MCF 10A (cell line): ENCODE results near the gene KIF17. TPM values are rescaled to one million over a fixed set of nuclear protein-coding genes. Genes with fewer than 3 reads are reported as not detected.
A peak's percentile ranks its signal among the peaks of the same experiment; 100 is the strongest.

ENCODE experiments used
- BruUV-seq: library from RNA; stranded (reverse); fragments of 400-500 nt; replicated peaks from 2 replicates; lab custom pipeline; 2021; lab: Mats Ljungman, UMichigan
- CTCF ChIA-PET: fragments of 300-600 bp; sonication (Branson Sonifier 250); formaldehyde crosslinking; extraction: SDS; loops from one replicate; lab custom pipeline; 2021; ENCODE audit warnings: antibody characterized with exemption, inconsistent platforms; lab: Yijun Ruan, JAX
- POLR2A ChIA-PET: fragments of 300-600, 350-650 bp; sonication (Branson Sonifier 250); formaldehyde crosslinking; extraction: SDS; loops from one replicate; lab custom pipeline; 2020; ENCODE audit warnings: antibody characterized with exemption, inconsistent platforms; lab: Yijun Ruan, JAX
- DNase-seq: peaks from one replicate; pipeline ENCODE4 v3.0.0-alpha.2; 2018; ENCODE audit not compliant: unreplicated experiment
- H3K27ac Mint-ChIP-seq: one replicate; pipeline ENCODE4 v1.8.0; 2022; ENCODE audit warnings: mild to moderate bottlenecking, low read depth, mixed read lengths; ENCODE audit not compliant: unreplicated experiment
- H3K27me3 Mint-ChIP-seq: one replicate; pipeline ENCODE4 v1.8.0; 2022; ENCODE audit warnings: mixed read lengths; ENCODE audit not compliant: insufficient read depth, unreplicated experiment
- H3K36me3 Mint-ChIP-seq: one replicate; pipeline ENCODE4 v1.8.0; 2022; ENCODE audit warnings: mild to moderate bottlenecking, moderate library complexity, mixed read lengths; ENCODE audit not compliant: insufficient read depth, unreplicated experiment
- H3K4me1 Mint-ChIP-seq: one replicate; pipeline ENCODE4 v1.8.0; 2022; ENCODE audit warnings: mixed read lengths; ENCODE audit not compliant: insufficient read depth, unreplicated experiment
- H3K4me3 Mint-ChIP-seq: one replicate; pipeline ENCODE4 v1.8.0; 2022; ENCODE audit warnings: mild to moderate bottlenecking, moderate library complexity, mixed read lengths; ENCODE audit not compliant: unreplicated experiment
- H3K9me3 Mint-ChIP-seq: one replicate; pipeline ENCODE4 v1.8.0; 2022; ENCODE audit warnings: mixed read lengths; ENCODE audit not compliant: unreplicated experiment
- CTCF ChIP-seq: fragments of 200-600 bp; IDR thresholded peaks from one replicate; pipeline ENCODE4 v1.8.0; 2022; ENCODE audit warnings: antibody characterized with exemption, mild to moderate bottlenecking; ENCODE audit not compliant: unreplicated experiment
- intact Hi-C: fragments of 100-400 bp; cut with micrococcal nuclease; formaldehyde crosslinking; loops from 2 replicates; pipeline ENCODE4 v1.14.1; 2022
- total RNA-seq: library from RNA; stranded (reverse); gene quantifications from 2 replicates; pipeline ENCODE4 v1.2.3, GENCODE V29; 2022

KIF17 gene
- total RNA-seq, 1 experiment from 2014 or later: 0.19 TPM

DNA sequence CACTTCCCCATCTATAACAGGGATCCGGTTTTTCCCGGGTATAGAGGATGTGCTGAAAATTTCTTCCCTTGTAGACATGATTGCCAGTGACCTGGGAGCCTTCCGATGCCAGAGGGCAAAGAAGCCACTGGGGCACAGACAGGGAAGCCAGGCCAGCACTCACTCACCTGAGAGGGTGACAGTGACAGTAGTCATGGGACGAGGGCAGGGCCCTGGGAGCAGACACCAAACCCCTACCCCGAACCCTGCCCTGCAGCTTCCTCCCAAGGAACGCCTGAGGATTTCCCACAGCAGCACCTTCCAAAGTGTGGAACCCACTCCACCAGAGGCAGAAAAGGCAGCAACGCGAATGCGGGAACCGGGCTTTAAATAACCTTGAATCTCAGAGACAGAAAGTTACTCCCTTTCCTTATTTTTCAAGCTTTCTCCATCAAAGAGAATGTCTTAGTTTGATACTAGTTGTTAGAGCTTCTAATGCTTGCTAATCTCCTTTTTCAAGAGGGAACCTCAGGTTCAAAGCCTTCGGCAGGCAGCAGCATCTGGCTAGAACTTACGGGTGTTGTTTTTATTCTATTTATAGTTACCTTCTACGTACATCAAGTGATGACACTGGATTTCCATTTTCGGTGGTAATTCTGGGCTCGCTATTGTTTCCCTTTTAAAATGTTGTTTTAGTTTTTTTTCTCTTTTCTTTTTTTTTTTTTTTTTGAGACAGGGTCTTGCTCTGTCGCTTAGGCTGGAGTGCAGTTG lies 59.5 kb downstream of the KIF17 start:
- ChIA-PET CTCF (no interaction called here), POLR2A (interaction anchor here (0.6 kb wide), 1 partner anchor 1154 kb away, joined by 3 read pairs; no protein-coding TSS in a partner anchor)
- Mint-ChIP-seq H3K27ac (no peak overlapping the region), H3K27me3 (no peaks in the 10 kb centered on the region), H3K4me3 (no peak overlapping the region), H3K4me1 (peaks cover 26% of the 10 kb centered on the region), H3K9me3 (no peaks in the 10 kb centered on the region), H3K36me3 (peaks cover 59% of the 10 kb centered on the region)
- intact Hi-C loops: no loop called here
- no peak for TF ChIP-seq CTCF
- BruUV-seq: no TSS peak
- no peak for DNase-seq

GRCh38 chr1:20657024-20657423 lies 60.8 kb downstream of the KIF17 start:
- H3K9me3 Mint-ChIP-seq: no peaks in the 10 kb centered on the region
- H3K27me3 Mint-ChIP-seq: no peaks in the 10 kb centered on the region
- H3K4me1 Mint-ChIP-seq: peaks cover 17% of the 10 kb centered on the region
- no TSS peak for BruUV-seq
- H3K36me3 Mint-ChIP-seq: peaks cover 72% of the 10 kb centered on the region
- no peak for TF ChIP-seq CTCF
- CTCF ChIA-PET: interaction anchor here (0.5 to 0.9 kb wide), 2 partner anchors 82 to 95 kb away, joined by 3 read pairs; no protein-coding TSS in a partner anchor
- intact Hi-C loops: no loop called here
- peak overlapping the region; percentile 20 for H3K27ac Mint-ChIP-seq
- POLR2A ChIA-PET: no interaction called here
- no peak for DNase-seq
- H3K4me3 Mint-ChIP-seq: no peak overlapping the region

GRCh38 chr1:20654104-20654690 lies 63.6 kb downstream of the KIF17 start:
- Mint-ChIP-seq H3K4me1 (peaks cover 2% of the 10 kb centered on the region), H3K36me3 (peaks cover 76% of the 10 kb centered on the region), H3K27ac (no peak overlapping the region), H3K4me3 (no peak overlapping the region), H3K27me3 (no peaks in the 10 kb centered on the region), H3K9me3 (no peaks in the 10 kb centered on the region)
- intact Hi-C loops: no loop called here
- TF ChIP-seq CTCF: no peak
- POLR2A ChIA-PET: interaction anchor here (0.9 kb wide), 1 partner anchor 718 kb away, joined by 3 read pairs; no protein-coding TSS in a partner anchor
- BruUV-seq: no TSS peak
- no peak for DNase-seq
- CTCF ChIA-PET: interaction anchor here (0.7 kb wide), 1 partner anchor 16 kb away, joined by 3 read pairs; no protein-coding TSS in a partner anchor

DNA sequence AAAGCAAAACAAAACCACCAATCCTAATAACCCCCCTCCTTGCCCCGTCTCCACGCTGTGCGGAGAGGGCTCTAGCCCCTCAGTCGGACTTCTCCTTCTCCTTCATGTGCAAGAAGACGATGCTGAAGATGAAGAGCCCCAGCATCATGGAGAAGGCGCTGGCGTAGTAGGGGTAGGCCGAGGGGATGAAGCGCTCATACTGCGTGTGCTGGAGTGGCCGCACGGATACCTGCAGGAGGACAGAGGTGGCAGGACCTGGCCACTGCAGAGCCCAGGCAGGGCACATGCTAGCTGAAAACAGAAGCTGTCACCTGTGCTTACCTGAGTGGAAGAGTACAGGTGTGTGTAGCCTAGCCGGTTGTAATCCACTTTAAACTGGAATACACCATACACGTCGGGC lies 65.5 kb downstream of the KIF17 start:
- intact Hi-C loops: no loop called here
- CTCF ChIA-PET: no interaction called here

More for the DNA sequence above, 65.5 kb downstream of the KIF17 start:
- TSS peak; percentile 68 for BruUV-seq
- Mint-ChIP-seq H3K27me3 (no peaks in the 10 kb centered on the region), H3K9me3 (no peaks in the 10 kb centered on the region), H3K4me1 (no peaks in the 10 kb centered on the region), H3K27ac (no peak overlapping the region), H3K36me3 (peaks cover 78% of the 10 kb centered on the region), H3K4me3 (no peak overlapping the region)
- no peak for DNase-seq
- POLR2A ChIA-PET: no interaction called here
- no peak for TF ChIP-seq CTCF
